Measurements from ENCODE around the gene LPCAT4.
"Not testable (repeated sequence)": the region's sequence is repeated elsewhere in the genome, so short reads cannot be mapped to it uniquely, and the experiment has no call there.

LPCAT4 gene

GRCh38 chr15:34367101-34368081 is at the start of gene LPCAT4:
TSS of gene LPCAT4 (minus strand) at chr15:34367196. CDS start at chr15:34367100, 96 bp downstream.
- DNase-seq (ENCODE audit: low spot score) = peak; percentile 90

GRCh38 chr15:34409511-34409910 is 42.5 kb upstream of the LPCAT4 start:
- DNase-seq (ENCODE audit: low spot score) = not testable (repeated sequence)

- not testable (repeated sequence) for DNase-seq (ENCODE audit: low spot score)
These were observed 42.0 kb upstream of the LPCAT4 start for GRCh38 chr15:34408973-34409372.

- not testable (repeated sequence) for DNase-seq (ENCODE audit: low spot score)
These were observed 36.9 kb upstream of the LPCAT4 start for GRCh38 chr15:34403899-34404298.

- DNase-seq (ENCODE audit: low spot score) = not testable (repeated sequence)
These were observed 36.2 kb upstream of the LPCAT4 start for GRCh38 chr15:34403160-34403598.

- peak; percentile 36 for DNase-seq (ENCODE audit: low spot score)
These were observed 30.8 kb upstream of the LPCAT4 start for GRCh38 chr15:34397637-34398259.

GRCh38 chr15:34392981-34393380 is 26.0 kb upstream of the LPCAT4 start:
- not testable (repeated sequence) for DNase-seq (ENCODE audit: low spot score)

- not testable (repeated sequence) for DNase-seq (ENCODE audit: low spot score)
These were observed 22.6 kb upstream of the LPCAT4 start for GRCh38 chr15:34389594-34390086.

GRCh38 chr15:34381829-34382521 is 15.0 kb upstream of the LPCAT4 start:
- DNase-seq (ENCODE audit: low spot score) = not testable (repeated sequence)

- DNase-seq (ENCODE audit: low spot score) = not testable (repeated sequence)
These were observed 13.5 kb upstream of the LPCAT4 start for GRCh38 chr15:34380491-34380890.

- DNase-seq (ENCODE audit: low spot score) = no peak
These were observed 9.9 kb upstream of the LPCAT4 start for GRCh38 chr15:34376856-34377255.

GRCh38 chr15:34375541-34375940 is 8.5 kb upstream of the LPCAT4 start:
- DNase-seq (ENCODE audit: low spot score) = not testable (repeated sequence)

GRCh38 chr15:34374816-34375215 is 7.8 kb upstream of the LPCAT4 start:
- no peak for DNase-seq (ENCODE audit: low spot score)

GRCh38 chr15:34373951-34374350 is 7.0 kb upstream of the LPCAT4 start:
- DNase-seq (ENCODE audit: low spot score) = no peak

- no peak for DNase-seq (ENCODE audit: low spot score)
These were observed 3.6 kb upstream of the LPCAT4 start for GRCh38 chr15:34370643-34371042.

GRCh38 chr15:34370129-34370528 is 3.1 kb upstream of the LPCAT4 start:
- DNase-seq (ENCODE audit: low spot score) = no peak

GRCh38 chr15:34366271-34367065 is 528 bp downstream of the LPCAT4 start:
- peak; percentile 43 for DNase-seq (ENCODE audit: low spot score)

- DNase-seq (ENCODE audit: low spot score) = no peak
These were observed 1.2 kb downstream of the LPCAT4 start for GRCh38 chr15:34365836-34366235.

- DNase-seq (ENCODE audit: low spot score) = peak; percentile 5
These were observed 1.7 kb downstream of the LPCAT4 start for GRCh38 chr15:34365091-34365825.

GRCh38 chr15:34364041-34364440 is 3.0 kb downstream of the LPCAT4 start:
- no peak for DNase-seq (ENCODE audit: low spot score)
